ENCODE measurements around the gene SLC22A23. TPM values are rescaled to one million over a fixed set of nuclear protein-coding genes. Genes with fewer than 3 reads are reported as not detected.

Gene SLC22A23
- total RNA-seq, 1 experiment from 2014 or later: 6.8 TPM

DNA sequence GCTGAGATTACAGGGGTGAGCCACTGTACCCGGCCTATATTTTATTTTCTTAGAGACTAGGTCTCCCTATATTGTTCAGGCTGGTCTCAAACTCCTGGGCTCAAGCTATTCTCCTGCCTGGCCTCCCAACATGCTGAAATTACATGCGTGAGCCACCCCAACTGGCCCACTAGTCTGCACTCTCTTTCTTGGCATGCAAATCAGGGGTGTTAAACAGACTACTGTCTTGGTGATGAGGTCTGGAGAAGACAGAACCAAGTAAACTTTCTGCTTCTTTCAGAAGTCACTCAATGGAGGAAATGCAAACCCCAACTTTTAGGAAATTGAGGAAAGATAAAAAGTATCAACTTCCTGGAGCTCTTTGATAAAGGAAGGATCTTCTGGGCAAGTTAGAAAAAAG, 221.4 kb downstream of the SLC22A23 start:
- no peak overlapping the region for H3K27ac Mint-ChIP-seq

More for the DNA sequence above, 221.4 kb downstream of the SLC22A23 start:
- no peak for DNase-seq
- Histone ChIP-seq H4K20me1 (ENCODE audit: control insufficient read depth, insufficient read depth, insufficient read length) (no peaks in the 10 kb centered on the region), H4K8ac (replicated peaks; ENCODE audit: insufficient read length, low read depth, low read length) (no peak overlapping the region), H2AK5ac (ENCODE audit: insufficient read length, low read length) (no peak overlapping the region), H2BK20ac (ENCODE audit: low read depth, low read length, poor library complexity, severe bottlenecking) (no peak overlapping the region), H3K9ac (ENCODE audit: extremely low read depth, insufficient read length, low read length) (no peak overlapping the region), H2BK120ac (ENCODE audit: low read depth, low read length, poor library complexity, severe bottlenecking) (no peak overlapping the region), H3T11ph (ENCODE audit: low read length) (no peak overlapping the region), H3K4ac (ENCODE audit: low read depth, low read length) (no peak overlapping the region), H3K79me2 (ENCODE audit: insufficient read depth, low read length) (no peaks in the 10 kb centered on the region), H3K4me1 (ENCODE audit: insufficient read depth, low read length) (peaks cover 13% of the 10 kb centered on the region; the same call in 1 of the 2 replicates), H3K27ac (ENCODE audit: insufficient read length, low read depth, low read length) (no peak overlapping the region), H4K5ac (ENCODE audit: insufficient read length, low read depth, low read length) (no peak overlapping the region), H2BK15ac (ENCODE audit: low read depth, low read length) (no peak overlapping the region), H2AFZ (ENCODE audit: low read length) (no peak overlapping the region), H2BK12ac (ENCODE audit: insufficient read length, low read depth, low read length) (no peak overlapping the region), H3K18ac (ENCODE audit: insufficient read length, low read depth, low read length) (no peak overlapping the region), H3K79me1 (ENCODE audit: insufficient read depth, low read depth, low read length, poor library complexity, severe bottlenecking) (no peaks in the 10 kb centered on the region), H4K91ac (ENCODE audit: insufficient read length, low read depth, low read length) (no peak overlapping the region), H3K4me2 (ENCODE audit: insufficient read depth, insufficient read length, low read length) (no peak overlapping the region), H3K14ac (ENCODE audit: insufficient read depth, low read length) (no peak overlapping the region), H3K9me3 (ENCODE audit: control insufficient read depth, low read depth, low read length) (no peaks in the 10 kb centered on the region), H3K56ac (ENCODE audit: insufficient read length, low read depth, low read length) (no peak overlapping the region), H3K23me2 (ENCODE audit: insufficient read length, low read depth, low read length, poor library complexity, severe bottlenecking) (peaks cover 15% of the 10 kb centered on the region), H2BK5ac (ENCODE audit: insufficient read length, low read length) (no peak overlapping the region), H3K27me3 (ENCODE audit: insufficient read depth, low read length) (no peaks in the 10 kb centered on the region), H3K23ac (ENCODE audit: insufficient read length, low read depth, low read length) (no peak overlapping the region)
- TF ChIP-seq CTCF (conservative IDR thresholded peaks at IDR 0.05): no peak
- no peaks in the 10 kb centered on the region for H3K36me3 Mint-ChIP-seq (ENCODE audit: insufficient read depth in 1 of 3, low read depth in 3 of 3)
- H3K9me3 Mint-ChIP-seq: no peaks in the 10 kb centered on the region
- WGBS (ENCODE audit: extremely low coverage, insufficient read length, low lambda C conversion rate): no CpG with 5 or more reads among the region's 2 CpGs
- H3K4me3 Mint-ChIP-seq: no peak overlapping the region
- H3K4me1 Mint-ChIP-seq: peaks cover 31 to 33% of the 10 kb centered on the region in 2 experiments
- H3K27me3 Mint-ChIP-seq (ENCODE audit: low read depth): peaks cover 23% of the 10 kb centered on the region
